Measurements from ENCODE around the gene PIGU. TPM values are rescaled to one million over a fixed set of nuclear protein-coding genes. Genes with fewer than 3 reads are reported as not detected.
A peak's percentile ranks its signal among the peaks of the same experiment; 100 is the strongest.

The PIGU gene
- total and polyA plus RNA-seq, 4 donors = 6.5 to 17.3 (median 10.6) TPM

DNA sequence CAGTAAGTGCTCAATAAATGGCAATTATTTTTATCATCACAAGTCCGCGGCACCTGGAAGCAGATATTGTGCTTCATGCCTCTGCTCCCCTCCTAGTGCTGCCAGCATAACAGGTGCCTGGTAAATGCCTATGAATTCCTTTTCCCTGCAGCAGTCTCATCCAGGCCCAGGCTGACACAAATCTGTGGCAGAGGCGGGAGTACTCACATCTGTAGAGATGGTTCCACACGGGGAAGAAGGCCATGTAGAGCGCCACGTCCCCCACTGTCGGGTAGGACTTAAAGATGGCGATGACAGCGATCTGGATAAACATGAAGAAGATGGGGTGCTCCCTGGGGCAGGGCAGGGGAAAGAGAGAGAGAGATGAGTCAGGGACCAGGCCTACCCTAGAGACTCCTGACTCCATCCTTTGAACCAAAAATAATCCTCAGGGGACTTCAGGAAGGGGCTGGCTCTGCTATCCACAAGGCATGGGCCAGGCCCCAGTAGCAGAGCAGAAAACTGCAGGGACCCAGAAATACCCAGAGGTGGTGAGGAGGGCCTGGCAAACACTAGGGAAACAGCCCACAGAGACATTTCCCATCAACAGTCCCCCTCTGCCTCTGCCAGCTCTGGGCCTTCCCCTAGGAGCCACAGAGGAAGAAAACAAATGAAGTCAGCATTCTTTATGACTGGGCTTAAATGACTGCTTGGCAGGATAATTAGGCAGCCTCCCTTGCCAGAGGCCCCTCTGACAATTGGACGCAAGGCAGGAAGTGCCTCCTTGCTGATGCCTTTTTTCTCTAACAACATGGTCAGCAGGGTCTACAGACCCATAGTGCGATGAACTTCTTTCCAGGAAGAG lies 95.3 kb downstream of the PIGU start:
- no peaks in the 10 kb centered on the region for H3K9me3 ChIP-seq (ENCODE audit: control insufficient read depth, low read length)
- intact Hi-C loops (cut with DNase I) = no loop called here
- 66 to 71% methylated on average over 11 of the region's 11 CpGs for WGBS, 2 donors
- peaks cover 0 to 3% of the 10 kb centered on the region in 2 donors for H3K4me1 ChIP-seq (ENCODE audit: control insufficient read depth in 1 of 2, insufficient read depth in 2 of 2, low read length in 2 of 2)
- H3K4me3 ChIP-seq (ENCODE audit: low read length in 2 of 2) = no peak overlapping the region
- H3K27me3 ChIP-seq (ENCODE audit: control insufficient read depth in 1 of 2, insufficient read depth in 2 of 2, low read length in 1 of 2) = no peaks in the 10 kb centered on the region
- peaks cover 0 to 4% of the 10 kb centered on the region in 2 donors for H3K36me3 ChIP-seq (ENCODE audit: control insufficient read depth in 1 of 2, insufficient read depth in 2 of 2, low read length in 1 of 2)
- ATAC-seq (ENCODE audit: low FRiP score) = peak; percentile 76
- DNase-seq = peak in 1 of 2 donors; percentile 65
- H3K27ac ChIP-seq (ENCODE audit: low read depth in 1 of 2, low read length in 2 of 2) = peak overlapping the region; percentile 16 to 87

DNA sequence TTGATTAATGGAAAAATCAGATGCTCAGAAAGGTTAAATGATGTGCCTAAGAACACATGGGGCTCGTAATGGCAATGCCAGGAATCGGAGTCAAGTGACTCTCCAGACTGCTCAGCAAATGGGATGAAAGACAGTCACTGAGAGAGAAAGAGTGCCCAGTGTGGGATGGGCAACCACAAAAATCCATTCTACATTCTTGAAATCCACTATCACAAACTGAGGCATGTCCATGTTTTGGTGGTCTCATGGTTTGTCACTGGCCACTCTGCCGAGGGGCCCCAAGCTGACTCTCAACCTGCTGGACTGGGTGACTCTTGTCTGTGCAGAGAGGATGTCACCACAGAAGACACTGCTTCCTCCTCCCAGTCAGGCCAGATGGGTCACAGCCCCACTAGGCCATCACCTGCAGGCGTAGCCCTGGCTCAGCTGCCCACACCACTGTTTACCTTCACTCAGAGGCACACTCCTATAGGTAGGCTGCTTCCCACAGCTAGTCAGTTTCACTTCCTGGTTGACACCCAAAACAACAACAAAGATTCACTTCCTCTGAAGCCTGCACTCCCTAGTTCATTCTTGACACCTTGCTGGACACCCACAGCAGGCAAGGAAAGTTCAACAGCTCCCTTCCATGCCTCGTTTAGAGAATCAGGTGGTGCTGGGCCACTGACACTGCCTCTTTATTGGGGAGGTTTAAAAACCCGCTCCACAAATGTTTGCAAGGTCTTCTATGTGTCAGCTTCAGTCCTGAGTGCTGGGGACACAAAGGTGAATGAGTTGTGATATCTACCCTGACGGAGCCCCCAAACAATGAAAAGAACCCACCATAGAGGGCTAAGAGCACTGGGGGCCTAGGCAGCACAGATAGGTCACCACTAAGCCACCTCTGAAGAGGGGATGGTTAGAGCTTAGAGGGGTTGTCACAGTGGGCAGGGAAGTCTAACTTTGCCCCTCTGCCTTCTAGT lies 96.6 kb downstream of the PIGU start:
- H3K9me3 ChIP-seq (ENCODE audit: control insufficient read depth, low read length) = no peaks in the 10 kb centered on the region
- no peaks in the 10 kb centered on the region for H3K27me3 ChIP-seq (ENCODE audit: control insufficient read depth in 1 of 2, insufficient read depth in 2 of 2, low read length in 1 of 2)
- peaks cover 0 to 3% of the 10 kb centered on the region in 2 donors for H3K4me1 ChIP-seq (ENCODE audit: control insufficient read depth in 1 of 2, insufficient read depth in 2 of 2, low read length in 2 of 2)
- peaks cover 0 to 4% of the 10 kb centered on the region in 2 donors for H3K36me3 ChIP-seq (ENCODE audit: control insufficient read depth in 1 of 2, insufficient read depth in 2 of 2, low read length in 1 of 2)
- 88 to 89% methylated on average over 7 of the region's 7 CpGs for WGBS, 2 donors
- H3K27ac ChIP-seq (ENCODE audit: low read depth in 1 of 2, low read length in 2 of 2) = no peak overlapping the region
- ATAC-seq (ENCODE audit: low FRiP score) (no peak), DNase-seq (no peak)
- no peak overlapping the region for H3K4me3 ChIP-seq (ENCODE audit: low read length in 2 of 2)
- intact Hi-C loops (cut with DNase I) = loop anchor here (2.0 kb wide), 2 partner anchors 129 to 189 kb away; no protein-coding TSS in a partner anchor

DNA sequence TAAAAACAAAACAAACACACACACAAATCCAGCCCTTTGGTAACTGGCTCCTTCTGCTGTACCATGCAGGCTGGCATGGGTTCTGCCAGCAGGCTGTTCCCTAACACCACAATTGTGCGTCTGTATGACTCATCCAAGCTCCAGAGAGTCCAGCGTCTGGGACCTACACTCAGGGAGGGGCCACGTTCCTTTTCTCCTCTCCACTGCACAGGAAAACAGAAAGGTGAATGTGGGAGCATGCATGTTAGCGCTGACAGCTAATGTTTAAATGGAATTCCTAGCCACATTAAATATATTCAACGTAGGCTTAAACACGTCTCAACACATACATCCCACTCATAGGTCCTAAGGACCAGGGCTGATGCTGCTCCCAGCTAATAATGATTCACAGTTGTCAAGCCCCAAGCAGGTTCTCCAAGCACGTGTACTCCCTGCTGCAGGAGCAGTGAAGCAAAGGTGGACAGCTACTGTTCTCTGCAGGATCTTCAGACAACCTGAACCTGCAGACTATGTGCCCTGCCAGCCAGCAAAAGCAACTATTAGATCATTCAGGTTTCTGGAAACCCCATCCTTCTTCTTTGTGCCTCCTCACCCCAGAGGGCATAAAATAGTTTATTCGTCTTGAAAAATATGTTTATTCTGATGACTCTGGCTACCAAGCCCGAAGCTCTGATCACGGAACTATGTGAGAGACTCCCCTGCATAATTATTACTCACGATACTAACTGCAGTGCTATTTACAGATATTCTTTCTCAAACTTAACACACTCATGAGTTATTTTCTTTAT lies 97.5 kb downstream of the PIGU start:
- intact Hi-C loops (cut with DNase I) = loop anchor here (2.0 kb wide), 2 partner anchors 129 to 189 kb away; no protein-coding TSS in a partner anchor
- DNase-seq = peak in 1 of 2 donors; percentile 71
- Histone ChIP-seq H3K27me3 (ENCODE audit: control insufficient read depth in 1 of 2, insufficient read depth in 2 of 2, low read length in 1 of 2) (no peaks in the 10 kb centered on the region), H3K36me3 (ENCODE audit: control insufficient read depth in 1 of 2, insufficient read depth in 2 of 2, low read length in 1 of 2) (peaks cover 0 to 8% of the 10 kb centered on the region in 2 donors), H3K4me1 (ENCODE audit: control insufficient read depth in 1 of 2, insufficient read depth in 2 of 2, low read length in 2 of 2) (peaks cover 0 to 3% of the 10 kb centered on the region in 2 donors), H3K27ac (ENCODE audit: low read depth in 1 of 2, low read length in 2 of 2) (no peak overlapping the region), H3K4me3 (ENCODE audit: low read length in 2 of 2) (no peak overlapping the region), H3K9me3 (ENCODE audit: control insufficient read depth, low read length) (no peaks in the 10 kb centered on the region)
- peak; percentile 84 for ATAC-seq (ENCODE audit: low FRiP score)
- 41 to 42% methylated on average over 11 of the region's 11 CpGs for WGBS, 2 donors

DNA sequence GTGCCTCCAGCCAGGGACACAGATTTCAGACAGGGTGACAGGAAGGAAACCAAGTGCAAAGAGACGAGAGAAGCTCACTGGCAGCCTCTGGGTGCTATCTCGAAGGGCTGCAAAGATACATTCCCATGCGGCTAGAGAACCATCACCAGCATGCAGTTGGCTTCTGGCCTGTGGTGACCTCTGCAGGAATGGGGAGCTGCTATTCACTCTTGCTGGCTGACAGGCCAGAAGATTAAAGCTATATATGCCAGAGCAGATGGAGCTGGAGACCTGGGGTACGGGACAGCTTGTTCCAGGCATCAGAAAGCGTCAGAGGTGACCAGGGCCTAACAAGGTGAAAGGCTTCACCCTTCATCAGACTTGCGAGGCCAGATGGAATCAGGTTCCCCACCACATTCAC lies 98.4 kb downstream of the PIGU start:
- 74 to 79% methylated on average over 6 of the region's 6 CpGs for WGBS, 2 donors
- ATAC-seq (ENCODE audit: low FRiP score) = no peak
- Histone ChIP-seq H3K9me3 (ENCODE audit: control insufficient read depth, low read length) (no peaks in the 10 kb centered on the region), H3K27me3 (ENCODE audit: control insufficient read depth in 1 of 2, insufficient read depth in 2 of 2, low read length in 1 of 2) (no peaks in the 10 kb centered on the region), H3K4me1 (ENCODE audit: control insufficient read depth in 1 of 2, insufficient read depth in 2 of 2, low read length in 2 of 2) (peaks cover 0 to 3% of the 10 kb centered on the region in 2 donors), H3K36me3 (ENCODE audit: control insufficient read depth in 1 of 2, insufficient read depth in 2 of 2, low read length in 1 of 2) (peaks cover 0 to 4% of the 10 kb centered on the region in 2 donors), H3K4me3 (ENCODE audit: low read length in 2 of 2) (no peak overlapping the region), H3K27ac (ENCODE audit: low read depth in 1 of 2, low read length in 2 of 2) (no peak overlapping the region)
- intact Hi-C loops (cut with DNase I) = loop anchor here (2.0 kb wide), 2 partner anchors 130 to 190 kb away; no protein-coding TSS in a partner anchor
- DNase-seq = no peak

DNA sequence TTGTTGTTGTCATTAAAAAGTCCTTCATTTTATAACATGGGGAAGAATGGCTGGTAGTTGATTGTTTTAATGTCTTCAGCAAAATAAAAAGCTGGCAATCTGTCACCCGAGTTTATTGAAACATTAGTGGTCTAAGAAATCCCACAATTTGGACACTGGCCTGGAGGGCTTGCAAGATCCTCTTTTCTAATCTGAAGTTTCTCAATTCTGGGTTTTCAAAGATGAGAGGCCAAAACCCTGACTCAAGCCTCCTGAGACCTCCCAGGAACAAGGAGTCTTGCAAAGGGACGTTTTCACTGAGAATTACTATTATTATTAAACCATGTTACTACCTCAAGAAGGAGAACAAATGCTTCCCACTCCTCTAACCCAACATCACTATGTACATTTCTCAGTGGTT lies 98.9 kb downstream of the PIGU start:
- peaks cover 0 to 4% of the 10 kb centered on the region in 2 donors for H3K36me3 ChIP-seq (ENCODE audit: control insufficient read depth in 1 of 2, insufficient read depth in 2 of 2, low read length in 1 of 2)
- no peak for DNase-seq
- H3K27ac ChIP-seq (ENCODE audit: low read depth in 1 of 2, low read length in 2 of 2) = no peak overlapping the region
- H3K27me3 ChIP-seq (ENCODE audit: control insufficient read depth in 1 of 2, insufficient read depth in 2 of 2, low read length in 1 of 2) = no peaks in the 10 kb centered on the region
- no peak overlapping the region for H3K4me3 ChIP-seq (ENCODE audit: low read length in 2 of 2)
- 64 to 70% methylated on average over 2 of the region's 2 CpGs for WGBS, 2 donors
- no peaks in the 10 kb centered on the region for H3K9me3 ChIP-seq (ENCODE audit: control insufficient read depth, low read length)
- ATAC-seq (ENCODE audit: low FRiP score) = no peak
- peaks cover 0 to 3% of the 10 kb centered on the region in 2 donors for H3K4me1 ChIP-seq (ENCODE audit: control insufficient read depth in 1 of 2, insufficient read depth in 2 of 2, low read length in 2 of 2)
- intact Hi-C loops (cut with DNase I) = loop anchor here (2.0 kb wide), 2 partner anchors 131 to 191 kb away; no protein-coding TSS in a partner anchor

DNA sequence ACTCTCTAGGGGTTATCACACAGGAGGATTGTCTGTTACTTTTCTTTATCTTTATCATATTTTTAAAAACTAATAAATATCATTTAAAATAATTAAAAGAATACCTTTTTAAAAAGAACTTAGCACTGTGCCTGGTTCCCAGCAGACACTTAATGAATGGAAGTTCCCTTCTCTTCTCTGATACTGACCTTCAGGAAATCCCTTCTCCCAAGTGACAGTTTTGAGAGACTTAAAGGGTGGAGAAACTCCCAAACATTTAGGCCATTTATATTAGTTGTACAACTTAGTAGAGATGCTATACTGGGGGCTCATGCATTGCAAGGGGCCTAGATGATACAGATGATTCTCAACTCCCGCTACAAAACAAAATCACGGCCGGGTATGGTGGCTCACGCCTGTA lies 99.8 kb downstream of the PIGU start:
- Histone ChIP-seq H3K4me3 (ENCODE audit: low read length in 2 of 2) (no peak overlapping the region), H3K9me3 (ENCODE audit: control insufficient read depth, low read length) (no peaks in the 10 kb centered on the region), H3K4me1 (ENCODE audit: control insufficient read depth in 1 of 2, insufficient read depth in 2 of 2, low read length in 2 of 2) (peaks cover 0 to 3% of the 10 kb centered on the region in 2 donors), H3K27ac (ENCODE audit: low read depth in 1 of 2, low read length in 2 of 2) (no peak overlapping the region), H3K27me3 (ENCODE audit: control insufficient read depth in 1 of 2, insufficient read depth in 2 of 2, low read length in 1 of 2) (no peaks in the 10 kb centered on the region), H3K36me3 (ENCODE audit: control insufficient read depth in 1 of 2, insufficient read depth in 2 of 2, low read length in 1 of 2) (peaks cover 0 to 4% of the 10 kb centered on the region in 2 donors)
- intact Hi-C loops (cut with DNase I) = no loop called here
- WGBS, 2 donors = 95 to 96% methylated on average over 4 of the region's 4 CpGs
- ATAC-seq (ENCODE audit: low FRiP score) (no peak), DNase-seq (no peak)

DNA sequence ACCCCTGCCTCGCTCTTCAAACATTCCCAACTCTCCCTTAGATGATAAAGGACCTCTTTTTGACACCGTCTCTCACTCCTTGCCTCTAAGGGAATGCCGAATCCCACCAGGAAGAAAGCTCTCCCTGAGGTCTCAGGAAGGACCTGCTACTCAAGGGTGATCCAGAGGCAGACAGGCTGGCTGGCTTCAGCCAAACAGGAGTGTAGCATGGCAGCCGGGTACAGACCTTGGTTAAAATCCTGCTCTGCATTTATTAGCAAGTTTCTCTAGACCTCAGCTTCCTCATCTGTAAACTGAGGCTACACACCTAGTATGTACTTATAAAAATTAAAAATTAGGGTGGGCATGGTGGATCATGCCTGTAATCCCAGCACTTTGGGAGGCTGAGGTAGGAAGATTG lies 101.1 kb downstream of the PIGU start:
- ATAC-seq (ENCODE audit: low FRiP score) (no peak), DNase-seq (no peak)
- H3K4me1 ChIP-seq (ENCODE audit: control insufficient read depth in 1 of 2, insufficient read depth in 2 of 2, low read length in 2 of 2) = no peaks in the 10 kb centered on the region
- intact Hi-C loops (cut with DNase I) = no loop called here
- H3K27ac ChIP-seq (ENCODE audit: low read depth in 1 of 2, low read length in 2 of 2) = no peak overlapping the region
- H3K27me3 ChIP-seq (ENCODE audit: control insufficient read depth in 1 of 2, insufficient read depth in 2 of 2, low read length in 1 of 2) = no peaks in the 10 kb centered on the region
- H3K36me3 ChIP-seq (ENCODE audit: control insufficient read depth in 1 of 2, insufficient read depth in 2 of 2, low read length in 1 of 2) = peaks cover 0 to 10% of the 10 kb centered on the region in 2 donors
- H3K4me3 ChIP-seq (ENCODE audit: low read length in 2 of 2) = no peak overlapping the region
- WGBS, 2 donors = 95 to 99% methylated on average over 4 of the region's 4 CpGs
- H3K9me3 ChIP-seq (ENCODE audit: control insufficient read depth, low read length) = no peaks in the 10 kb centered on the region

DNA sequence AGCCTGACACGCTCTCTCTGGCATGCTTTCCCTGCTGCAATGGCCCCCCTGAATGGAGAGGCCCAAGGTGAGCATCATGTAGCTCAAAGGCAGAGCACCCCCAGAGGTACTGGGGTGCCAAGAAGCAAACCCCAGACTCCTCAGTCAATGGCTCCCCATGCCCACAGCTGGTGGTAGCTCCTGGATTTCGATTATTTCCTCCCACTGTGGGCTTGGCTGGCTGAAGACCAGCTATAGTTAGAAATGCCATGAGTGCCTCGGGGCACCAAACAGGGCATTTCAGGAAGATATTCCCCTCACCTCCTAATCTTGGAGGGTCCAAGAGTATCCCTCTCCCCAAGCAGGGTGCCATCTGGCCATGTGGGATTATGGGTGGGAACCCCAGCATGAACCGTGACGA lies 101.6 kb downstream of the PIGU start:
- Histone ChIP-seq H3K27me3 (ENCODE audit: control insufficient read depth in 1 of 2, insufficient read depth in 2 of 2, low read length in 1 of 2) (no peaks in the 10 kb centered on the region), H3K36me3 (ENCODE audit: control insufficient read depth in 1 of 2, insufficient read depth in 2 of 2, low read length in 1 of 2) (peaks cover 0 to 10% of the 10 kb centered on the region in 2 donors), H3K4me3 (ENCODE audit: low read length in 2 of 2) (no peak overlapping the region), H3K27ac (ENCODE audit: low read depth in 1 of 2, low read length in 2 of 2) (no peak overlapping the region), H3K9me3 (ENCODE audit: control insufficient read depth, low read length) (no peaks in the 10 kb centered on the region), H3K4me1 (ENCODE audit: control insufficient read depth in 1 of 2, insufficient read depth in 2 of 2, low read length in 2 of 2) (no peaks in the 10 kb centered on the region)
- intact Hi-C loops (cut with DNase I) = no loop called here
- ATAC-seq (ENCODE audit: low FRiP score) (no peak), DNase-seq (no peak)
- 94 to 95% methylated on average over 5 of the region's 5 CpGs for WGBS, 2 donors

Measured in aorta (tissue), 5 donors.